PFSK-1 (cell line): ENCODE measurements around the gene WDR33.

Experiments used
- FOXP2 ChIP-seq: optimal IDR thresholded peaks from 2 replicates; pipeline ENCODE3; 2011; ENCODE audit warnings: borderline replicate concordance, control low read depth, inconsistent platforms; ENCODE audit not compliant: insufficient read depth; ENCODE audit errors: extremely low read length, extremely low read depth
- POLR2AphosphoS5 ChIP-seq: IDR thresholded peaks from 2 replicates; pipeline ENCODE4 v1.6.1; 2012; ENCODE audit warnings: low read depth, mild to moderate bottlenecking, control low read depth, low read length, moderate library complexity
- REST ChIP-seq, 2 experiments: IDR thresholded peaks; 2 replicates each; pipeline versions ENCODE4 v1.6.1 to v1.8.0; 2011 to 2012; ENCODE audit warnings: low read depth in 2 of 2, low read length in 2 of 2, control low read depth in 1 of 2, inconsistent platforms in 1 of 2, mild to moderate bottlenecking in 1 of 2, moderate library complexity in 1 of 2; ENCODE audit not compliant: insufficient read depth in 1 of 2
- SIN3A ChIP-seq: IDR thresholded peaks from 2 replicates; pipeline ENCODE4 v1.6.1; 2012; ENCODE audit warnings: mild to moderate bottlenecking, low read length, moderate library complexity, borderline replicate concordance; ENCODE audit not compliant: insufficient read depth
- TAF1 ChIP-seq: IDR thresholded peaks from 2 replicates; pipeline ENCODE4 v1.6.1; 2012; ENCODE audit warnings: low read length, control low read depth, borderline replicate concordance; ENCODE audit not compliant: insufficient read depth

WDR33 gene

GRCh38 chr2:127718271-127718670 lies 92.7 kb downstream of the WDR33 start:
- no peak for TF ChIP-seq SIN3A
- TF ChIP-seq REST (IDR thresholded peaks at IDR 0.05; ENCODE audit: insufficient read depth in 1 of 2, low read depth in 2 of 2, low read length in 2 of 2) = no peak
- TF ChIP-seq POLR2AphosphoS5 = no peak
- TF ChIP-seq TAF1 = no peak
- TF ChIP-seq FOXP2 = no peak

GRCh38 chr2:127715778-127716449 lies 95.1 kb downstream of the WDR33 start:
- no peak for TF ChIP-seq SIN3A
- no peak for TF ChIP-seq REST (IDR thresholded peaks at IDR 0.05; ENCODE audit: insufficient read depth in 1 of 2, low read depth in 2 of 2, low read length in 2 of 2)
- TF ChIP-seq TAF1 = no peak
- no peak for TF ChIP-seq POLR2AphosphoS5
- no peak for TF ChIP-seq FOXP2

GRCh38 chr2:127713562-127713961 lies 97.4 kb downstream of the WDR33 start:
- TF ChIP-seq SIN3A (no peak), TAF1 (no peak), REST (IDR thresholded peaks at IDR 0.05; ENCODE audit: insufficient read depth in 1 of 2, low read depth in 2 of 2, low read length in 2 of 2) (no peak), POLR2AphosphoS5 (no peak), FOXP2 (no peak)

GRCh38 chr2:127712999-127713398 lies 98.0 kb downstream of the WDR33 start:
- TF ChIP-seq TAF1 = no peak
- TF ChIP-seq REST (IDR thresholded peaks at IDR 0.05; ENCODE audit: insufficient read depth in 1 of 2, low read depth in 2 of 2, low read length in 2 of 2) = no peak

- TF ChIP-seq POLR2AphosphoS5 (no peak), REST (IDR thresholded peaks at IDR 0.05; ENCODE audit: insufficient read depth in 1 of 2, low read depth in 2 of 2, low read length in 2 of 2) (no peak), SIN3A (no peak), TAF1 (no peak), FOXP2 (no peak)
Observed at GRCh38 chr2:127709336-127709735, 101.6 kb downstream of the WDR33 start.
